A549 (cell line): ENCODE data around the gene MRPL55.

ENCODE experiments used
- CHD4 ChIP-seq: fragments of 200-600 bp; sonication (generic); IDR thresholded peaks from 2 replicates; pipeline ENCODE4 v1.6.1; 2016; ENCODE audit warnings: antibody characterized with exemption, mild to moderate bottlenecking, borderline replicate concordance
- CTCF ChIP-seq: fragments of >200 bp; sonication (Bioruptor Twin); formaldehyde crosslinking; IDR thresholded peaks from 3 replicates; pipeline ENCODE4 v1.5.1; 2016
- POLR2A ChIP-seq: IDR thresholded peaks from 2 replicates; pipeline ENCODE4 v1.6.1; 2012; ENCODE audit warnings: mild to moderate bottlenecking, low read length
- RFX5 ChIP-seq: fragments of 450-650 bp; IDR thresholded peaks from 2 replicates; pipeline ENCODE4 v1.7.1; 2014; ENCODE audit warnings: antibody characterized with exemption, mild to moderate bottlenecking, moderate library complexity

- TF ChIP-seq CHD4 (no peak), CTCF (no peak), RFX5 (no peak), POLR2A (no peak)
These were observed 1.5 kb upstream of the MRPL55 start for GRCh38 chr1:228110556-228110955.
